HK-2 (cell line): ENCODE results near the gene CYFIP2.

Experiments used
- DNase-seq: peaks from one replicate; pipeline ENCODE4 v3.0.0-alpha.2; 2018; ENCODE audit not compliant: unreplicated experiment

The CYFIP2 gene

DNA sequence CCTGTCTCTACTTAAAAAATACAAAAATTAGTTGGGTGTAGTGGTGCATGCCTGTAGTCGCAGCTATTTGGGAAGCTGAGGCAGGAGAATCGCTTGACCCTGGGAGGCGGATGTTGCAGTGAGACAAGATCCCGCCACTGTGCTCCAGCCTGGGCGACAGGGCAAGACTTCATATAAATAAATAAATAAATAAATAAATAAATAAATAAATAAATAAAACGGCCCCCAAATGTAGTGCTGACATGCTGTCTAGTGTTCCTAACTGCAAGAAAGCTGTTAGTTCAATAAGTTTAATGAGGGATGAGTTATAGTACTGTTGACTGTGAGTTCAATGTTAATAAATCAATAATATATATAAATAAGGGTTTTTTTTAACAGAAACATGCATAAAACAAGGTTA, 7.5 kb upstream of the CYFIP2 start:
- DNase-seq, result no peak

DNA sequence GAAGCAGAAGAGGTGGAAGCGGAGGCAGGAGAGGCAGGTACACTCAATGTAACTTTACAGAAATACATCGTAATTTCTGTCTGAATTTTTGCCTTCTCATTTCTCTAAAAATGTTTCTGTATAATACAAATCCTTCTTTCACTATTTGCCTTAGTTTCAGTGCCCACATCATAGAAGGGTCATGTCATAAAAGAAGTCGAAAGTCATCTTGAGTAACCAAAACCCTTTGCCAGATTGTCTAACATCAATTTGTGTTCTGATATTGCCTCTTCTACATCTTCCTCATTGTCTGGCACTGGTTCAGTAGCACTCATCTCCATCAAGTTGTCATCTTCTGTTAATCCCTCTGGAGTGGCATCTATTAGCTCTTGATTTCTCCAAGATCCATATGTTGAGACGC, 6.2 kb upstream of the CYFIP2 start:
- no peak for DNase-seq

DNA sequence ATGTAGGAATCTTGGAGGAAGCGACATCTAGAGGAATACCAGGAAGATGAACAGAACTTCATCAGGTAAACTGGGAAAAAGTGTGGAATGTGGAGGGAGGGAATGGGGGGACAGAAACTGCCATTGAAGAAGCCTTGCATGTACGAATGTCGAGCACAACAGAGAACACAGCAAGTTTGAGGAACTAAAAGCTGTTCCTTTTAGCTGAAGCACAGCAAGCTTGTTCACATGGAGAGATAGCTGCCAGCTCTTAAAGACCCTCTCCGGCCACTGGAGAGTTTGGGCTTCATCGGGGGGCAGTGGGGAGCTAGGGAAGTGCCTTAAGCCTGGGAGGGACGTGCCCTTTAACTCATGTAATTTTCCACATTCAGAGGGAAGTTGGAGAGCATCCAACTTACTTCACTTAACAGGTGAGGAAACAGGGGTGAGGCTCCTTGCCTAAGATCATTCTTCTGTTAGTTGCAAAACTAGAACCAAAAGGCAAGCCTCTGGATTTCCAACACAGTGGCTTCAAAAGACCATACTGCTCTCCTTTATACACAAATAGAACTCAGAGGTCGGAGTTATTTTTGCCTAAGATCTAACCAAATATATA, 2.3 kb upstream of the CYFIP2 start:
- no peak for DNase-seq

DNA sequence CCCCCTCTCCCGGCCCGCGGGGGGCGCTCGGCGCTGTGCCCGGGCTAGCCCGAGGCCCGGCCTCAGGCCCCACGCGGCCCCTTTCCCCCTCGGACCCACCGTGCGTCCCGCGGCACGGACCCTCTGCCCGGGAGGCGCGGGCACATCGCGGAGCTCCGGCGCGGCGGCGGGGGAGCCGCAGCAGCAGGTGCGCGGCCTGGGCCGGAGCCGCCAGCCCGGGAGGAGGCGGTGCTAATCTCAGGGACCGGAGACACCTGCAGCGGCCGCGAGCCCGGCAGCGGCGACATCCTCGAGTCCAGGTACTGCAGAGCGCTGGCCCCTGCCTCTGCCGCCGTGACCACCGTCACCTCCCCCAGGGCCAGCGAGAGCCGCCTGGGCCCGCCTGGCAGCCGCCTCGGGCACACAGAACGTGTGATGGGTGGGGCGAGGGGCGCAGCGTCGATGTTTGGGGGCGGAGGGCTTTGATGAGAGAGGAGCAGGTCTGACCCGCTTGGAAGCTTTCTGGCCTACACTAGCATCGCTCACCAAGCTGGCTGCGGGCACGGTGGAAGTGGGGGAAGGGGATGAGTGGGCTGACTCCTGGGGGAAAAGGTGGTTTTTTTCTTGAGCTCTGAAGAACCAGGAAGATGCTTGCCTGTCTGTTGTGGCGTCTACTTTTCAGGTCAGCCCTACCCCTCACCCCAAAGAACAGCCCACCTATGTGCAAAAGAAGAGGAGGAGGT, 524 bp downstream of the CYFIP2 start:
- DNase-seq, result no peak

DNA sequence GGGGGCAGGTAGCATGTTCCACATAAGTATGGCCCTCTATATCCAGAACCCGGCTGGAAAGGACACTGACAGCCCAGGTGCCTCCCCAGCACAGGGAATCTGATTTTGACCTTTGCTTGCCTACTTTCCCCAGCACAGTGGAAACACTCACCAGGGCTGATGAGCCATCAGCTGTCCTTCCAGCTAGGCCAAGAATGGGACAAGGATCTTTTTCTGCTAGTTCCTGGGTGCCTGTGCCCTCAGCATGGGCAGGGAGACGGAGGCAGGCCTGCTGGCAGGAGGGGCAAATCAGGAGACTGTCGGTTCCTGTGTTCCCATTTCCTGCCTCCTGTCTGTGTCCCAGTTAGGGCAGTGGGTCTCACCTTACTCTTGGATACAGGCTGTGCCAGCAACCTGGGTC, 1.1 kb downstream of the CYFIP2 start:
- no peak for DNase-seq

DNA sequence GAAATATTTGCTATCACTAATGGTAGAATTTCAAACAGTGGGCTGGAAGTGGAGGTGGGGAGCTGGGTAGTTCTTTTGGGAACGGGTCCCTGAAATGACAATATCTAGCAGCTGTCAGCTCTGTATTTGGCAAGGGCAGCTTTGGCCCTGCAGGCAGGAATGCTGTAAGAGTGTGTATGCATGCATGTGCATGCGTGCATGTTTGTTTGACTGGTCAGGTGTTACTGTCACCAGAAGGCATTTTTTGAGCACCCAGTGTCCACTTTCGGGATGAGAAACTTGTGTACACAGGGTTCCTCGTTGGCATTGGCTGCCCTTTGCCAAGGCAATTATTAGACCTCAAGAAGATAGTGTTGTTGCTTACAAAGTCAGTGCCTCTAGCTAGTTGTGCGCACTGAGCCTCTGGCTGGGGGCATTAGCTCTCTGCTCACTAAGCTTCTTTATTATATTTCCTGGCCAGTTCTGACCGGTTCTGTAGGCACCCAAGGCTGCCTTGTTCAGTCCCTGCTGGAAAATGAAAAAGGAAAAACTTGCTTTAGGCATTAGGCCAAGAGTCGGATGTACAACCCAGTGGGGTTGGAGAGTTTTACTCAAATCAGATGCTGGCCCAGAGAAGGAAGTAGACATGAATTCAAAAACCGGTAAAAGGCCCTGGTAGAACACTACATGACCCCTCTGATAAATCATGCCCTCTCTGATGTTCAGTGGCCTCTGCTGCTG, 2.0 kb downstream of the CYFIP2 start:
- no peak for DNase-seq

DNA sequence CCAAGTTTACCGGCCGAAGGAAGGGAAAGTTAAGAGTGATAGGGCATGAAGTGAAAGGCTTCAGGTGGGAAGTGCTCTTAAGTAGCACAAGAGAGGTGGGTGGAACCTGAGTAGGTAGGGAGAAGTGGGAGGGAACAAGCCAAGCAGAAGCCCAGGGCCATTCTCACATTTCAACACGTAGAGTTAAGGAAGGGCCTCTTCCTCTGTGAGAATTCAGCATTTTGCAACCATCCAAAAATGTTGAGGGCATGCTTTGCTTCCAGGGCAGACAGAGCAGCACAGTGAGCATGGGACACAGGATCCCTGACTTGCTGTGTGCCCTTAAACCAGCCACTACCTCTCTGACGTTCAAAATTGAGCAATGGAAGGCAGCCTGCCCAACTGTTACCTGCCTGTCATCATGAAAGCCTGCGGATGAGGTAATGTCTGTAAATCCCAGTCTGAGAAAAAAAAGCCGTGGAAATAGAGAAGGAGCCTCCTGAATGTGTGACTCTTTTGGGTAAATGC, 3.3 kb downstream of the CYFIP2 start:
- no peak for DNase-seq

DNA sequence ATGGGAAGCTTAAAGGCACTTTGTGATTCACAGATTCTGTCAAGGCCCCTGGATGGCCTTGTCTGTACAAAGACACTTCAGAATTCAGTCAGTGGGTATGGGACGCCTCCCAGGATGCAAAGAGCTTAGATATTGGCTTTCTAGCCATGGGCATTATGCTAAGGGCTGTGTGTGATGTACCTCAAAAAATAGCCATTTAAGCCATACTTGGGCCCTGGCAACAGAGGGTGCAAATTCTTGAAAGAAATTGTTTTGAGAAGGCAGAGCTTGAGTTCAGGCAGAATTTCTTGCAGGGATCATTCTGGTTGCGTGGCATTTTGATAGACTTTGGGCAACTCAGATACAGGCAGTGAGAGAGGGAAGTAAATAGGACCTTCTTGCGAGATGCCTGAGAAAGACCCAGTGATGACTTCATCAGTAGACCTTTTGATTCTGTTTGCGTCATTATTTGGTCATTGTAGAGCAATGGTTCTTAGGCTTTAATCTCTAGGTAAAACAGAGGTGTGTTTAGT, 3.9 kb downstream of the CYFIP2 start:
- no peak for DNase-seq

DNA sequence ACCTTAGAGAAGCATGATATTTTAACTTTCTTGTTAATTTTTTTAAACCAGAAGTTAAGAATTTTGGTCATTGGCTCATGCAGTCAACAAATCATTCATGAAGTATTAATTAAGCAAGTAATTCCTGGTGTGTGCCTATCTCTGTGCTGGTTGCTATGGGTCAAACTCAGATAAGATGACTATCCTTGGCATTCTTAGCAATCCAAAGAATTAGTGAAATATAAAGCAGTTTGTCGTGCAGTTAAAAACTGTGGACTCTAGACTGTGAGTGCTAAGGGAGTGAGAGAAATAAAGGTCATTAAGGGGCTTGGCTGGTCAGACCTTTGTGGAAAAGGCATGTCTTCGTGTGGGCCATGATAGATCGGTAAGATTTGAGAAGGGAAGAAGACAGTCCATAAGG, 4.8 kb downstream of the CYFIP2 start:
- DNase-seq, result no peak

DNA sequence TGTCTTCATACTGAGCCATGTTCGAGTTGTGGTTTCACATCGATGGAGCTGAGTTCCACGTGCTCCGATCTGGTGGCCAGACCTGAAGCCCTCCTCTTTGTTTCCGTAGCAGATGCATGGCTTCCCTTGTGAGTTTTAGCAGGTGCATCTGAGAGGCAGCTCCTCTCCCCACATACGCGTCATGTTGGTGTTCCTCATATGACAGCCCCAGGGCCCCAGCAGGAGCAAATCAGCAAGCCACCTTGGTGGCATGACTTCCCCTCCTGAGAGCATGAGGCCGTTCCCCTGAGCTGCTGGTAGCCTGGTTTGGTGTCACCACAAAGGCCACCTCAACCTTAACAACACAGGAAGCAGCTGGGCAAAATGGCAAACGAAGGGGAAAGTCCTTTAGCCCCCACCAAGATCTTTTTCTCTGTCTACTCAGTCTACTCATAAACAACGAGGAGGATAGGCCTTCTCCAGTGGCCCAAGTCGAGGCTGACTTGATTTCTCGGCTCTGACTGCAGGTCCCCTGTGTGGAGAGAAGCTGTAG, 5.9 kb downstream of the CYFIP2 start:
- no peak for DNase-seq

DNA sequence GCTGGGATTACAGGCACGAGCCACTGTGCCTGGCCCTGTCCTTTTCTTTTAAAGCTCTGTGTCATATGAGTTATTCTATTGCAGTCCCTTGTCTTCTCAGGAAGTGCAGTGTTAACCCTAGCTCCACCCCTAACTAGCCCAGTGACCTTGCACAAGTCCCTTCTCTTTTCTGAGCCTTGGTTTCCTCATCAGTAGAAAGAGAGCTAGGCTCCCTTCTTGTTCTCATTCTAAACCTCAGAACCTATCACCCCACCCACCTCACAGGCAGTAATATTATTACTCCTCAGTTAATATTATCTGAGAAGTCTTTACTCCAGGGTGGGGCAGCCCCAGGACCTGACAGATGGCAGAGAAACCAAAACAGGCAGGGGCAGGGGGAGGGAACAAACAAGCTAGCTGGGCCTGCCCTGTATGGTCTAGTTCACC, 7.2 kb downstream of the CYFIP2 start:
- DNase-seq, result no peak

DNA sequence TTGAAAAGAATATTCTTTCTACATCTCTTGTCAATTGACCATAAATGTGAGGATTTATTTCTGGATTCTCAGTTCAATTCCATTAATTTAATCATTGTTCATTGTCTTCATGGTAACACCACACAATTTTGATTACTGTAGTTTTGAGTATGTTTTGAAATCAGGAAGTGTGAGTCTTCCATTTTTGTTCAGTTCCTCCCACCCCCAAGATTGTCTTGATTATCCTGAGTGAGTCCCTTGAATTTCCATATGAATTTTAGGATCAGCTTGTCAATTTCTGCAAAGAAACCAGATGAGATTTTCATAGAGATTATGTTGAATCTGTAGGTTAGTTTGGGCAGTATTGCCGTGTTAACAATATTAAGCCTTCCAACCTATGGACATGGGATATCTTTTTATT, 9.5 kb downstream of the CYFIP2 start:
- no peak for DNase-seq

DNA sequence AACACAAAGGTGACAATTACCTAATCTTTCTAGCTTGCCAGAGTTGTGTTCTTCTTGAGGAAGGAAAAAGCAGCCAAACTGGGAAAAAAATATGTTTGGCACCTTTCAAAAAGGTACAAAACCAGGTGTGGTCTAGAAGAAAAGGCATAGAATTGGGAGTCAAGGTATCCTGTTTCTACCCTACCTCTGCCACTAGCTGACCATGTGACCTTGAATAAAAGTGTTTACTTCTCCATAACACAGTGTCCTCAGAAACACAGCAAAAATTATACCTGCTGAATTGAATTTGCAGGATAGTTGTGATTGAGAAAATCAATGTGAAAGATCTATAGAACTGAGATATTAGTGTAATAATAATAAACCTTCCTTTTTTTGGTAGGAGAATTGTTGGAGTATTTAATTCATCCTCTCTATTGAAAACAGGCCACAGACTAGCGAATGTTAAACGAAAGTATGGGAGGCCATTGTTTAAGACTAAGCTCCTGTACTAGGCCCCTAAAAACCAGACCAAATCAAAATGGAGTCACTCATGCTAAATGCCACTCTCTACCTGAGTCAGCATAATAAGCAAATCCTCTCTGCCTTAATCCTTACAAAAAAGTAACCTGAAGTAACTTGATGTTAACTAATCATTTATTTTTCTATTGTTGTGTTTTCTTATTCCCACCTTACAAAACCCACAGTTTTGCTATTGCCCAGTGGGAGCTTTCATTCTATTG, 12.6 kb downstream of the CYFIP2 start:
- no peak for DNase-seq

DNA sequence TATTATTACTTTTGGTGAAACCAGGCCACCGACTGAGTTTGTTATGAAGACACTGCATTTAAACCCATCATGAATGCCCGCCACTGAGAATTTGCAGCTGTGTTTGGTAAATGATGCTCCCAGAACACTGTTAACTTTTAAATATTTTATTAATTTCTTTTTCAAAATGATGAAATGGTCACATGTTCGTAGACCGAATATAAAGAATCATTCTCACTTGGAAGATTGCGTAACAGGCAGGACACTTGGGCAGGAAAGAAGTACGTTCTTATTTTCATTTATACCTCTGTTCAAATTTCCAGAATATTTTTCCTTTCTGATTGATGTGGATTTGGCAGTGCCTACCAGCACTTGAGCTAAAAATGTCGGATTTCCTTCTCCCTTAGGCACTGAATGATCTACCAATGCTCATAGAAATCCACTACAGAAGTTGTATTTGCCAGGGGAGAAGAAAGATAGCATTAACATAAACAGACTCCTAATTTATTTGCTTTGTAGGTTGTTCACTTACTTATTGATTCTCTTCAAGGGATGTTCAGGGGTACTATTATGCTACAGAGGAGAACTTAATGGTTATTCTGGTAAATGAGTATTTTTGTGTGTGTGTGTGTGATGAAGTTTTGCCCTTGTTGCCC, 13.8 kb downstream of the CYFIP2 start:
- DNase-seq, result no peak

DNA sequence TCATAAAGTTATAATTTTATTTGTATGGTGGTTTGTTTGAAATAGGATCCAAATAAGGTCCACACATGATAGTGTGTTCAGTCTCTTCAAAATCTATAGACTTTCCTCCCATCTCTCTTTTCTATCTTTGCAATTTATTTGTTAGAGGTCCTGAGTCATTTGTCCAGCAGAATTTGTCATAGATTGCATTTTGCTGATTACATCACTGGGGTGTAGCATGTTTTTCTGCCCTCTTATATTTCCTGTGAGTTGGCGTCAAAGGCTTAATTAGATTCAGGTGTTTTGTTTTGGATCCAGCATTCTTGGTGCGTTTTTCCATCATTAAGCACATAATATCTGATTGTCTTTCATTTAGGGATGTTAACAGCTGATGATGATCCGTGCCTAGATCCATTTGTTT, 15.0 kb downstream of the CYFIP2 start:
- no peak for DNase-seq

DNA sequence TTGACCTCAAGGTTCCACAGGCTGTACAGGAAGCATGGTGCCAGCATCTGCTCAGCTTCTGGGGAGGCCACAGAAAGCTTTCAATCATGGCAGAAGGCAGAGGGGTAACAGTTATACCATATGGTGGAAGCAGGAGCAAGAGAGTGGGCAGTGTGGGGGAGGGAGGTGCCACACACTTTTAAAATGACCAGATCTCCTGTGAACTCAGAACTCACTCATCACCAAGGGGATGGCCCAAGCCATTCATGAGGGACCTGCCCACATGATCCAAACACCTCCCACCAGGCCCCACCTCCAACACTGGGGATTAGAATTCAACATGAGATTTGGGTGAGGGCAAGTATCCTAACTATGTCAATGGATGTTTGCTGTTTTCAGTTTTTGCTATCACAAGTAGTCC, 16.2 kb downstream of the CYFIP2 start:
- DNase-seq, result no peak

DNA sequence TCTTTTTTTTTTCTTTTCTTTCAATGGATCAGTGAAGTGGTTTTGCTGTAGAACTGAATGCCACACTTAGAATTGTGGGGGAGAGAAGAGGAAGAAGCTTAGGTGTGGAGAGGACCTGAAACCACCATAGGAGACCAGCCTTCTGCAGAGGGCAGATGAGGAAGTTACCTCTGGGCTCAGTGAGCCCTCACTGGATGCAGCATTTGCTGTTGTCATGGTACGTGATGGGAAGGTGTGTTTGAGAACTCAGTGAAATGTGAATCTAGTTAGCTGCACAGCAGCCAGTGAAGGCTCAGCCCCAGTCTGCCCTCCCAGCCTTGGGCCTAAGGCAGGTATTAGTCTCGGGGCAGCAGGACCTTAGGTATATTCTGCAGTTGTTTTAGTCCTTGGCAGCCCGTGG, 17.5 kb downstream of the CYFIP2 start:
- DNase-seq, result no peak

DNA sequence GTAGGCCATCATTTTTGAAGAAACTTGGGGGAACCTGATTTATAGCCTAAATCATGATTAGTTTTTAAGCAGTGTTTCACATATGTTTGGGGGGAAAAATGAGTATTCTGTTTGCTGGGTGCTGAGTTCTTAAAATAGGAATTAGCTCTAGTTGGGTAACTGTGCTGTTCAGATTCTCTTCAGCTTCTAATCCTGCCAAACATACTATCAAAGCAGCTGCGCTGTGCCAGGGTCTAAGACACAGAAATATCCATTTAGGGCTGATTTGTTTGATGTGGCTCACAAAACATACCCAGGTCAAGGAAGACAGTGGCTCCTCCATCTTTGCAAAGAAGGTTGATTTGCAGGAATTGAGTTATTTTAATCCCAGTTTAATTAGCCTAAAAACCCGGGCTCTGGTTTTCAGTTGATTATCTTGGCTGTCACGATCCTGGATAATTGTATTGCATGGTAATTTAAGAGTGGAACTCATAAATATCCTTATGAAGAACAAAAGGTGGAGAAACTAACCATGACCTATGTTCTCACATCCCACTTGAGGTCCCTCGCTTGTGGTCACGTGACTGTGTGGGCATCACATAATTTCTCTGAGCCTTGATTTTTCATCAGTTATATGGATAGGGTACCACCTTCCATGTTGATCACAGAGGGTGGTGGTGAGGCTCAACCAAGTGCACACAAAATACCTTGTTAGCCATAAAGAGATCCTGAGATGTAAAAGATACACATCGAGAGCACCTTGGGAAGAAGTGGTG, 18.7 kb downstream of the CYFIP2 start:
- no peak for DNase-seq

DNA sequence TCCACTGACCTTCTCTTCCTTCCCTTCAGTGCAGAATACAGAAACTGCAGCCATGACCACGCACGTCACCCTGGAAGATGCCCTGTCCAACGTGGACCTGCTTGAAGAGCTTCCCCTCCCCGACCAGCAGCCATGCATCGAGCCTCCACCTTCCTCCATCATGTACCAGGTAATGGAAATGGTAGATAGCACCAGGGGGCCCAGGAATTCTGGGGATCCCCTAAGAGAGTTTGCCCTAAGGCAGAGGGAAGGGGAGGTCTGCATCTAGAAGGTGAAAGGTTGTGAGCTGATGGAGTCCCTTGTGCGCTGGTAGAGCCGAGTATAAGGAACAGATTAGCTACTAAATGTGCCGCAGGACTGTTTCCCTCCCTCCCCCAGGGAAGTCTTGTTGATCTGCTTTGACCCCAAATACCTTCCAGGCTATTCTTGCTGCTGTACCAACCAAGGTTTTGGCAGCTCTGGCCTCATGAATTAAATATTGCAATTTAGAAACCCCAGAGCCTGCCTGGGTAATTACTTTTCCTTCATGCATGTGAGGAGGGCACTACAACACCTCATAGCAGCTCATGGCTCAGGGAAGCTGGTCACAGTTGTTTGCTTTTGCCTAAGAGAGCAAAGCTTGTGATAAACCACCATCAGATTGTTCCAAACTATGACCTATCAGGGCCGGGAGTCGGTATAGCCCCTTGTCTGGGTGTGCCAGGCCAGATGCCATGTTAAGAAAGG, 19.6 kb downstream of the CYFIP2 start:
- DNase-seq, result no peak

DNA sequence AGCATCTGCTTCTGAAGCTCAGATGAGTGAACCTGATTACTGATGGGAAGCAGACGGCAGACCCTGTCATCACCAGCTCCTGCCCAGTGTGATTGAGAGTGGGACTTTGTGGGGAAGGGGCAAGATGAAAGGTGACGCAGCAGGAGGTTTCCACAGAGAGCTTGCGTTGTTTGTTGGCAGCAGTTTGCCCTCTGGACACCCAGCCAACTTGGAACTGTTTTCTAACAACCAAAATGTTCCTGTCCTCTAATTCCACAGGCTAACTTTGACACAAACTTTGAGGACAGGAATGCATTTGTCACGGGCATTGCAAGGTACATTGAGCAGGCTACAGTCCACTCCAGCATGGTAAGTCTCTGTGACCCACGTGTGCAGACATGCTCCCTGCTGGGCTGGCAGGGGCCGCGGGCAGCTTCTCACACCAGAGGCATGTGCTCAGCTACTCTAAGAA, 20.9 kb downstream of the CYFIP2 start:
- no peak for DNase-seq
